Memory B cell (primary cell): ENCODE results near the gene OR5AR1.

ENCODE experiments used
- ATAC-seq: fragments of 150-1000 bp; cut with Tn5 transposase; 2 replicates; pipeline ENCODE4 v1.10.0; 2021; ENCODE audit warnings: low read depth, mild to moderate bottlenecking, moderate library complexity
- DNase-seq, 2 donors: peaks; one replicate each; pipeline ENCODE4 v3.0.0; 2022; ENCODE audit warnings: low spot score in 2 of 2
- H3K27ac Mint-ChIP-seq: one replicate; pipeline ENCODE4 v1.8.0; 2022; ENCODE audit warnings: mild to moderate bottlenecking, moderate library complexity, mixed read lengths
- H3K27me3 Mint-ChIP-seq: one replicate; pipeline ENCODE4 v1.8.0; 2022; ENCODE audit warnings: mixed read lengths
- H3K36me3 Mint-ChIP-seq: one replicate; pipeline ENCODE4 v1.8.0; 2022; ENCODE audit warnings: mild to moderate bottlenecking, mixed read lengths
- H3K4me1 Mint-ChIP-seq: one replicate; pipeline ENCODE4 v1.8.0; 2022; ENCODE audit warnings: mixed read lengths
- H3K4me3 Mint-ChIP-seq: one replicate; pipeline ENCODE4 v1.8.0; 2022; ENCODE audit warnings: mild to moderate bottlenecking, moderate library complexity, mixed read lengths
- H3K9me3 Mint-ChIP-seq: one replicate; pipeline ENCODE4 v1.8.0; 2022; ENCODE audit warnings: mixed read lengths

Gene OR5AR1

DNA sequence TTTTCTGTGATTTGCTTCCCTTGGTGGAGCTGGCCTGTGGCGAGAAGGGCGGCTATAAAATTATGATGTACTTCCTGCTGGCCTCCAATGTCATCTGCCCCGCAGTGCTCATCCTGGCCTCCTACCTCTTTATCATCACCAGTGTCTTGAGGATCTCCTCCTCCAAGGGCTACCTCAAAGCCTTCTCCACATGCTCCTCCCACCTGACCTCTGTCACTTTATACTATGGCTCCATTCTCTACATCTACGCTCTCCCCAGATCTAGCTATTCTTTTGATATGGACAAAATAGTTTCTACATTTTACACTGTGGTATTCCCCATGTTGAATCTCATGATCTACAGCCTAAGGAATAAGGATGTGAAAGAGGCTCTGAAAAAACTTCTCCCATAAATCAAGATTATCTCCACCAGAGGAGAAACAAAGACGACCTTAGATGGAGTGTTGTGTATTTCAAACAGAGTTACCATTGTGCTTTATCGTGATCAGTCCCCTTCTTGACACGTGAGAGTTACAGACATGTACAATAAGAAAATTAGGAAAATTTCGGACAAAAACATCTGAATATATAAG lies 37.5 kb downstream of the OR5AR1 start:
- no peak overlapping the region for H3K27ac Mint-ChIP-seq
- no peak for DNase-seq
- H3K27me3 Mint-ChIP-seq, result no peaks in the 10 kb centered on the region
- ATAC-seq, result no peak
- H3K9me3 Mint-ChIP-seq, result peaks cover 9% of the 10 kb centered on the region
- H3K4me3 Mint-ChIP-seq, result no peak overlapping the region
- no peaks in the 10 kb centered on the region for H3K4me1 Mint-ChIP-seq
- no peaks in the 10 kb centered on the region for H3K36me3 Mint-ChIP-seq

DNA sequence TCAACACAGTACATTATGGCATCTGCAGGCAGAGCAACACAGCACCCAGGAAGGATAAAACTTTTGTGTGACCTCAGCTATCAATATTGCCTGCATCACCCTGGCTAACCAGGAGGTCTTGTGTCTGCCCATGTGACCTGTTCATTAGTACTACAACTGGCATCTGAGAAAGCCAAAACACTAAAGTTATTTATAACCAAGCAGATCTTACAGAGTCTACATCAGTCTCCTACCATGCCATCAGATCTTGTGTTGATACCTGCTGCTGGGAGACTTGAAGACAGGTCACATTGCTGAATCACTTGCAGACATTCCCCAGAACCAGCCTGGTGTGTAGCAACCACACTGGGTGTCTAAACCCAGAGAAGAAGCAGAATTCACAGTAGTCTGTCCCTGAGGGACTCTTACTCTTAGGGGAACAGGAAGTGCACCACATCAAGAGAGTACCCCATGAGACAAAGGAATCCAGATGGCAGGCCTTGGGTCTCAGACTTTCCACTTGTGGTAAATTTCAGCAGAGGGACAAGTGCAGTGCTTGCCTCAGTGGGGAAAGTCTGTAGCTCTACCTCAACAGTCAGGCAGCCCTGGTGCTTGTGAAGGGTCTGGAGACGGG lies 42.4 kb downstream of the OR5AR1 start:
- ATAC-seq (no peak), DNase-seq (no peak)
- Mint-ChIP-seq H3K4me3 (no peak overlapping the region), H3K9me3 (peaks cover 12% of the 10 kb centered on the region), H3K4me1 (no peaks in the 10 kb centered on the region), H3K27ac (no peak overlapping the region), H3K36me3 (no peaks in the 10 kb centered on the region), H3K27me3 (no peaks in the 10 kb centered on the region)

DNA sequence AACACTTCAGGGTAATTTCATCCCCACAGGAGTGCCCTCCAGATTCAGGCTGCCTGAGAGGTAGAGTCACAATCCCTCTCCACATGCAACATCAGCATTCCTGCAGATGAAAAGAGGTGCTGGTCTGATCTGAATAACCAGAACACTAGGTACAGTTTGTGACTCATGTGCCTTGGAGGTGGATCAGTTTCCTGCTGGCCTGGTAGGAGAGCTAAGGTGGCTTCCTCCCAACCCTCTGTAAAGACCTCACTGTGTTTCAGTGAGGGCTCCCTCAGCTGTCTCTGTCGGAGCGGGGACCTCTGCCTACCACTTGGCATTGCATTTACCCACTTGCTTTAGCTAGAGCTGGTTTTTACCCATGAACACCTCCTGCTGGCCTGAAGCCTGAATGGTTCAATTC lies 43.0 kb downstream of the OR5AR1 start:
- Mint-ChIP-seq H3K9me3 (peaks cover 13% of the 10 kb centered on the region), H3K27ac (no peak overlapping the region), H3K27me3 (no peaks in the 10 kb centered on the region), H3K36me3 (no peaks in the 10 kb centered on the region), H3K4me3 (no peak overlapping the region), H3K4me1 (no peaks in the 10 kb centered on the region)
- ATAC-seq (no peak), DNase-seq (no peak)

DNA sequence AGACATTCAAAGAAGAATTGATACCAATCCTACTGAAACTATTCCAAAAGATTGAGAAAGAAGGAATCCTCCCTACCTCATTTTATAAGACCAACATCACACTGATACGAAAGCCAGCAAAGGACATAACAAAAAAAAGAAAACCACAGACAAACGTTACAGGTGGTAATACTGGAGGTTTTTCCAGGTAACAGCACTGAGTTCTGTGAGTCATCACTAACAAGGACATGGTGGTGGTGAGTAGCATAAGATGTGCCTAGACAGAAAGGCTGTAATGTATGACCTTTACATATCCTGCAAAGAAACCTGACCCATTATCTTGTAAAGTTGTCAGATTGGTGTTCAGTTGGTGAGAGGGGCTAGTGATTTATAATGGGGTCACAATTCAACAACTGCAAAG lies 50.7 kb downstream of the OR5AR1 start:
- Mint-ChIP-seq H3K36me3 (no peaks in the 10 kb centered on the region), H3K27me3 (no peaks in the 10 kb centered on the region), H3K27ac (no peak overlapping the region), H3K9me3 (peaks cover 13% of the 10 kb centered on the region), H3K4me3 (no peak overlapping the region), H3K4me1 (no peaks in the 10 kb centered on the region)
- DNase-seq (no peak), ATAC-seq (no peak)
